ENCODE results near the gene ZNF292.

Gene ZNF292

GRCh38 chr6:87212596-87212995 lies 57.2 kb downstream of the ZNF292 start:
- H3K27me3 ChIP-seq (ENCODE audit: control insufficient read depth, low read length): no peaks in the 10 kb centered on the region
- H3K9me2 ChIP-seq (replicated peaks; ENCODE audit: control insufficient read depth, low read length): no peaks in the 10 kb centered on the region
- no peak overlapping the region for H3K27ac ChIP-seq (ENCODE audit: low read depth, low read length)
- peaks cover 72% of the 10 kb centered on the region for H3K79me2 ChIP-seq (ENCODE audit: control insufficient read depth, low read length)
- no peaks in the 10 kb centered on the region for H3K9me3 ChIP-seq (ENCODE audit: control insufficient read depth, insufficient read depth, low read length)
- no peaks in the 10 kb centered on the region for H3F3A ChIP-seq (ENCODE audit: control insufficient read depth, insufficient read depth)
- no peak for TF ChIP-seq CTCF (IDR thresholded peaks at IDR 0.05; ENCODE audit: low read depth, low read length, poor library complexity, severe bottlenecking)
- no peak for TF ChIP-seq EZH2phosphoT487 (IDR thresholded peaks at IDR 0.05; ENCODE audit: borderline replicate concordance, low read length)
- H3K4me2 ChIP-seq (ENCODE audit: low read length): no peak overlapping the region
- no peaks in the 10 kb centered on the region for H3K4me1 ChIP-seq (ENCODE audit: control insufficient read depth, low read length)
- H3K36me3 ChIP-seq (ENCODE audit: control insufficient read depth, low read length): peaks cover 28% of the 10 kb centered on the region
- H3K4me3 ChIP-seq (ENCODE audit: low read length): no peak overlapping the region
- H4K20me1 ChIP-seq (ENCODE audit: control insufficient read depth, insufficient read depth, low read depth, low read length): peaks cover 11% of the 10 kb centered on the region

DNA sequence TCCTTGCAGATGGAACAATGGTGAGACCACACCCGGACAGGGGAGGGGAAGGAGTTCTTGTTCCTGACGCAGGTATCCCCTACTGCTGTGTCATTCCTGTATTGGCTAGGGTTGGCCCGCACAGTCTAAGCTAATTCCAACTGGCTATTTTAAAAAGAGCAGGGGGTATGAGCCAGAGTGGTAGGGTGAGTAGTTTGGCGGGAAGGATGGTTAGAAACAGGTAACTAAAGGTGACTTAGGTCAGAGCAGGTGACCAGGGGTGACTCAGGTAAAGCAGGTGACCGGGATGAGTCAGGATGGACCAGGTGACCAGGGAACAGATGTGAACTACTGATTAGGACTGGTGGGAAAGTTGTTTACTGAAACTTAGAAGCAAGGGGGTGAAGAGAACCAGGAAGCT lies 58.0 kb downstream of the ZNF292 start:
- no peak for TF ChIP-seq EZH2phosphoT487 (IDR thresholded peaks at IDR 0.05; ENCODE audit: borderline replicate concordance, low read length)
- no peak for TF ChIP-seq CTCF (IDR thresholded peaks at IDR 0.05; ENCODE audit: low read depth, low read length, poor library complexity, severe bottlenecking)

DNA sequence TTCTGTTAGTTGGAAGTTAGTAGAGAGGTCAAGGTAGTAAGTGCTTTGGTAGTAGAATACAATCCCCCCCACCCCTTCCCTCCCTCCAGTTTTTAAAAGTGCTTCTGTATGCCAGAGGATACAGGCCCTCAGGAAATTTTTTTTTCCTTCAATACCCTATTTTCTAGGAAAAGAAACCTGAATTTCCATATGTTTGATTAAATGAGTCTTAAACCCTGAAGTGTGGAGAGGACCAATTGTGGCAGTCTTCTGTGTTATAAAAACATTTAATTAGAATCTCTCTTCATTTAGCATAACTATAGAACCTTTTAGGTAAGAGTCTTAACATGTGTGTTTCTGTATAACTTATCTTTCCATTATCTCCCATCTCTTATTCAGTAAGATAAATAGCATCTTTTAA lies 59.5 kb downstream of the ZNF292 start:
- H3K4me1 ChIP-seq (ENCODE audit: control insufficient read depth, low read length): no peaks in the 10 kb centered on the region
- H3K4me3 ChIP-seq (ENCODE audit: low read length): no peak overlapping the region
- H3K9me3 ChIP-seq (ENCODE audit: control insufficient read depth, insufficient read depth, low read length): no peaks in the 10 kb centered on the region
- H3F3A ChIP-seq (ENCODE audit: control insufficient read depth, insufficient read depth): no peaks in the 10 kb centered on the region
- H3K79me2 ChIP-seq (ENCODE audit: control insufficient read depth, low read length): peaks cover 50% of the 10 kb centered on the region
- TF ChIP-seq EZH2phosphoT487 (IDR thresholded peaks at IDR 0.05; ENCODE audit: borderline replicate concordance, low read length): no peak
- TF ChIP-seq CTCF (IDR thresholded peaks at IDR 0.05; ENCODE audit: low read depth, low read length, poor library complexity, severe bottlenecking): no peak
- H3K27ac ChIP-seq (ENCODE audit: low read depth, low read length): no peak overlapping the region
- H3K9me2 ChIP-seq (replicated peaks; ENCODE audit: control insufficient read depth, low read length): no peaks in the 10 kb centered on the region
- H3K4me2 ChIP-seq (ENCODE audit: low read length): no peak overlapping the region
- peaks cover 11% of the 10 kb centered on the region for H4K20me1 ChIP-seq (ENCODE audit: control insufficient read depth, insufficient read depth, low read depth, low read length)
- no peaks in the 10 kb centered on the region for H3K27me3 ChIP-seq (ENCODE audit: control insufficient read depth, low read length)
- H3K36me3 ChIP-seq (ENCODE audit: control insufficient read depth, low read length): peaks cover 42% of the 10 kb centered on the region

More for the DNA sequence above, 58.0 kb downstream of the ZNF292 start:
- Histone ChIP-seq H3K4me3 (ENCODE audit: low read length) (no peak overlapping the region), H3K36me3 (ENCODE audit: control insufficient read depth, low read length) (peaks cover 33% of the 10 kb centered on the region), H3K4me2 (ENCODE audit: low read length) (no peak overlapping the region), H3K27me3 (ENCODE audit: control insufficient read depth, low read length) (no peaks in the 10 kb centered on the region), H3F3A (ENCODE audit: control insufficient read depth, insufficient read depth) (no peaks in the 10 kb centered on the region), H4K20me1 (ENCODE audit: control insufficient read depth, insufficient read depth, low read depth, low read length) (peaks cover 11% of the 10 kb centered on the region), H3K27ac (ENCODE audit: low read depth, low read length) (no peak overlapping the region), H3K9me2 (replicated peaks; ENCODE audit: control insufficient read depth, low read length) (no peaks in the 10 kb centered on the region), H3K9me3 (ENCODE audit: control insufficient read depth, insufficient read depth, low read length) (no peaks in the 10 kb centered on the region), H3K79me2 (ENCODE audit: control insufficient read depth, low read length) (peaks cover 64% of the 10 kb centered on the region), H3K4me1 (ENCODE audit: control insufficient read depth, low read length) (no peaks in the 10 kb centered on the region)

DNA sequence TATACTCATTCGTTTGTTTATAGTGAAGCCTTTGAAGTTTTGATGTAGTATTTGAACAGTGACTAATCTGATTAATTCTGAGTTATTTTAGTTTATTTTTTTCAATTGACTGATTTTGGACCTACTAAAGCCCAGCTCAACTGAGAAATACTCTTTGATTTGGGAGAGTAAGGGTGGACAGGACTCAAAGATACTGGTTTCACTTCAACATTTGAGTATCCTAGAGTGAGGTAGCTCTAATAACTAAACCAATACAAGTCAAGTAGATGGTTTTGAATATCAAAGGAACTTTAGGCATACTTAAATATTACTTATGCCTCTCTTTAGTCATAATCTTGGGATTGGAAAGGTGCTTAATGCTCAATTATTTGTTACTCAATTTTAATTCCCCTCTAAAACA lies 65.6 kb downstream of the ZNF292 start:
- Histone ChIP-seq H3F3A (ENCODE audit: control insufficient read depth, insufficient read depth) (no peaks in the 10 kb centered on the region), H3K36me3 (ENCODE audit: control insufficient read depth, low read length) (peaks cover 85% of the 10 kb centered on the region), H3K9me2 (replicated peaks; ENCODE audit: control insufficient read depth, low read length) (no peaks in the 10 kb centered on the region), H3K27me3 (ENCODE audit: control insufficient read depth, low read length) (no peaks in the 10 kb centered on the region), H3K9me3 (ENCODE audit: control insufficient read depth, insufficient read depth, low read length) (no peaks in the 10 kb centered on the region), H3K4me3 (ENCODE audit: low read length) (no peak overlapping the region), H3K27ac (ENCODE audit: low read depth, low read length) (no peak overlapping the region), H3K4me2 (ENCODE audit: low read length) (no peak overlapping the region), H3K4me1 (ENCODE audit: control insufficient read depth, low read length) (no peaks in the 10 kb centered on the region), H3K79me2 (ENCODE audit: control insufficient read depth, low read length) (no peaks in the 10 kb centered on the region), H4K20me1 (ENCODE audit: control insufficient read depth, insufficient read depth, low read depth, low read length) (no peaks in the 10 kb centered on the region)
- TF ChIP-seq EZH2phosphoT487 (IDR thresholded peaks at IDR 0.05; ENCODE audit: borderline replicate concordance, low read length) (no peak), CTCF (IDR thresholded peaks at IDR 0.05; ENCODE audit: low read depth, low read length, poor library complexity, severe bottlenecking) (no peak)
